Measurements from ENCODE around the gene TTC23. TPM values are rescaled to one million over a fixed set of nuclear protein-coding genes. Genes with fewer than 3 reads are reported as not detected.

The TTC23 gene
- total and polyA plus RNA-seq, 2 donors (not counting 3 experiments of a cell fraction or from before 2014, with no cell fraction given) = 4.1 to 27.3 TPM

- CTCF ChIA-PET = interaction anchor here (1.1 kb wide), 1 partner anchor 27 kb away, joined by 3 read pairs; no protein-coding TSS in a partner anchor
- Histone ChIP-seq H3K9ac (replicated peaks; ENCODE audit: extremely low read depth, insufficient read depth, low read length) (no peak overlapping the region), H3K4me3 (replicated peaks in 1 of 3; ENCODE audit: insufficient read depth in 1 of 3, low read depth in 1 of 3, low read length in 3 of 3) (no peak overlapping the region), H3K36me3 (ENCODE audit: control insufficient read depth in 2 of 2, extremely low read depth in 1 of 2, insufficient read depth in 2 of 2, low read length in 2 of 2) (peaks cover 0 to 4% of the 10 kb centered on the region in 2 experiments), H4K20me1 (replicated peaks; ENCODE audit: control insufficient read depth, extremely low read depth, insufficient read depth, low read length) (no peaks in the 10 kb centered on the region), H3K9me3 (replicated peaks; ENCODE audit: control insufficient read depth, insufficient read depth, low read length) (no peaks in the 10 kb centered on the region), H3K27me3 (ENCODE audit: control insufficient read depth in 2 of 2, insufficient read depth in 2 of 2, low read length in 2 of 2) (no peaks in the 10 kb centered on the region), H3K9me1 (replicated peaks; ENCODE audit: control insufficient read depth, extremely low read depth, insufficient read depth, low read length) (no peaks in the 10 kb centered on the region), H3K27ac (ENCODE audit: insufficient read depth, low read depth, low read length) (no peak overlapping the region), H3K79me2 (ENCODE audit: control insufficient read depth, insufficient read depth, low read length) (no peaks in the 10 kb centered on the region), H2AFZ (ENCODE audit: low read depth, low read length) (no peak overlapping the region), H3K4me1 (ENCODE audit: control insufficient read depth, extremely low read depth, insufficient read depth, low read length) (peaks cover 14% of the 10 kb centered on the region), H3K4me2 (ENCODE audit: insufficient read depth, low read length) (no peak overlapping the region)
- DNase-seq (ENCODE audit: low read depth, low spot score) (no peak), FAIRE-seq (no peak)
- no peak for TF ChIP-seq JUN (IDR thresholded peaks at IDR 0.05; ENCODE audit: borderline replicate concordance, insufficient read depth, insufficient read length, low read depth)
- no peak for TF ChIP-seq POLR2A (IDR thresholded peaks at IDR 0.05; ENCODE audit: low read depth, low read length)
- TF ChIP-seq POLR2AphosphoS5 (IDR thresholded peaks at IDR 0.05; ENCODE audit: insufficient read depth, low read depth, low read length) = no peak
- TF ChIP-seq GATA2 (IDR thresholded peaks at IDR 0.05; ENCODE audit: insufficient read depth, insufficient read length, low read depth, low read length) = no peak
- TF ChIP-seq, protein P1, sequence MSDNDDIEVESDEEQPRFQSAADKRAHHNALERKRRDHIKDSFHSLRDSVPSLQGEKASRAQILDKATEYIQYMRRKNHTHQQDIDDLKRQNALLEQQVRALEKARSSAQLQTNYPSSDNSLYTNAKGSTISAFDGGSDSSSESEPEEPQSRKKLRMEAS (IDR thresholded peaks at IDR 0.05; ENCODE audit: insufficient read depth, insufficient read length) = no peak
- no peak for TF ChIP-seq MYC (IDR thresholded peaks at IDR 0.05; ENCODE audit: low read depth, low read length)
- no peak for TF ChIP-seq FOS (IDR thresholded peaks at IDR 0.05; ENCODE audit: borderline replicate concordance, insufficient read depth, low read length)
- no peak for TF ChIP-seq CTCF (IDR thresholded peaks at IDR 0.05; ENCODE audit: extremely low read depth in 1 of 2, insufficient read depth in 1 of 2, low read depth in 1 of 2, low read length in 2 of 2)
- TF ChIP-seq EZH2 (IDR thresholded peaks at IDR 0.05; ENCODE audit: borderline replicate concordance, low read depth, low read length, severe bottlenecking) = no peak
- dilution Hi-C loops (cut with MboI; ENCODE audit: extremely low pct_ligation_motif_present, low sequenced_read_pairs) (no loop called here), intact Hi-C loops (cut with micrococcal nuclease) (no loop called here)
- POLR2A ChIA-PET = no interaction called here
- no TSS peak for BruUV-seq (replicated peaks)
These were observed 112.3 kb downstream of the TTC23 start for GRCh38 chr15:99137111-99137546.

All from endothelial cell of umbilical vein (primary cell).